ENCODE results near the gene AKAP8L. TPM values are rescaled to one million over a fixed set of nuclear protein-coding genes. Genes with fewer than 3 reads are reported as not detected.

Gene AKAP8L
- total RNA-seq, 1 experiment from 2014 or later: 123 TPM

DNA sequence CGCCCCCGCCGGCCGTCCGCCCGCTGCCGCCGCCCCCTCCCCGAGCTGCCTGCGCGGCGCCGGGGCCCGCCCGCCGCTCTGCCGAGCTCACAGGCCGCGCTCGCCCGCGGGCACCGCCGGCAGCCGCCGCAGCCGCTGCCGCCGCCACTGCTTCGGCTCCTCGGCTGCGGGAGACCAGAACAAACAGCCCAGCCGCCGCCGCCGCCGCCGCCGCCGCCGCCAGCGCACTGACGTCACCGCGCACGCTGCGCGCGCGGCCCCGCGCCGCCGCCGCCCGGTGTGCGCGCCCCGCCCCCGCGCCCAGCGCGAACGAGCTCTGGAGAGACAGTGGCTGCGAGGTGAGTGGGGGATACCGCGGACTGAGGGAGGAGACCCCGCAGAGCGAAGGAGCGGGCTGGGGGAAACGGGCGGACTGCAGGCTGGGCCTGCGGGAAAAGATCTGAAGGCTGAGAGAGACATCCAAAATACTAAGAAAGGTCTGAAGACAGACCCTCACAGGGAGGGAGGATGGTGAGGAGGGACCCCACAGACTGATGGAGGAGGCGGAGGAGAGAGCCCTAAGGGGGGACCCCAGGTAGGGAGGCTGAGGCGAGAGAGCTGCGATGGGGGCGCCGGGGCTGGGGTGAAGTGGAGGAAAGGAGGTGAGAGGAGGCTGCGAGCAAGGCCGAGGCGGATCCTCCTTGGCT lies 86.3 kb downstream of the AKAP8L start, which contains the start of gene BRD4:
BRD4 (minus strand) TSS at position 229 of the 686 bp plus-strand sequence. CDS start 59,440 bp downstream, outside the sequence.
- Histone ChIP-seq H3K23ac (ENCODE audit: insufficient read length, low read depth, low read length) (no peak within 1 kb of the TSS), H3K4me1 (ENCODE audit: insufficient read depth, low read length) (no peaks in the 10 kb centered on the region; the same call in 1 of the 2 replicates), H3K79me2 (ENCODE audit: insufficient read depth, low read length) (peaks cover 35% of the 10 kb centered on the region), H4K8ac (replicated peaks; ENCODE audit: insufficient read length, low read depth, low read length) (no peak within 1 kb of the TSS), H3K18ac (ENCODE audit: insufficient read length, low read depth, low read length) (peak within 1 kb of the TSS; percentile 93), H3K79me1 (ENCODE audit: insufficient read depth, low read depth, low read length, poor library complexity, severe bottlenecking) (no peaks in the 10 kb centered on the region), H2BK20ac (ENCODE audit: low read depth, low read length, poor library complexity, severe bottlenecking) (no peak within 1 kb of the TSS), H2BK120ac (ENCODE audit: low read depth, low read length, poor library complexity, severe bottlenecking) (no peak within 1 kb of the TSS), H2BK5ac (ENCODE audit: insufficient read length, low read length) (no peak within 1 kb of the TSS), H3K14ac (ENCODE audit: insufficient read depth, low read length) (peak within 1 kb of the TSS; percentile 96), H3K27ac (ENCODE audit: insufficient read length, low read depth, low read length) (peak within 1 kb of the TSS; percentile 3), H3K9ac (ENCODE audit: extremely low read depth, insufficient read length, low read length) (peak within 1 kb of the TSS; percentile 92), H4K91ac (ENCODE audit: insufficient read length, low read depth, low read length) (no peak within 1 kb of the TSS), H3T11ph (ENCODE audit: low read length) (no peak within 1 kb of the TSS), H3K23me2 (ENCODE audit: insufficient read length, low read depth, low read length, poor library complexity, severe bottlenecking) (peaks cover 9% of the 10 kb centered on the region), H3K27me3 (ENCODE audit: insufficient read depth, low read length) (no peaks in the 10 kb centered on the region), H3K4ac (ENCODE audit: low read depth, low read length) (no peak within 1 kb of the TSS), H3K4me2 (ENCODE audit: insufficient read depth, insufficient read length, low read length) (peak within 1 kb of the TSS; percentile 88), H2AFZ (ENCODE audit: low read length) (peak within 1 kb of the TSS; percentile 50), H4K5ac (ENCODE audit: insufficient read length, low read depth, low read length) (no peak within 1 kb of the TSS), H3K56ac (ENCODE audit: insufficient read length, low read depth, low read length) (no peak within 1 kb of the TSS), H2BK15ac (ENCODE audit: low read depth, low read length) (no peak within 1 kb of the TSS), H3K9me3 (ENCODE audit: control insufficient read depth, low read depth, low read length) (no peaks in the 10 kb centered on the region), H2AK5ac (ENCODE audit: insufficient read length, low read length) (no peak within 1 kb of the TSS), H2BK12ac (ENCODE audit: insufficient read length, low read depth, low read length) (no peak within 1 kb of the TSS), H4K20me1 (ENCODE audit: control insufficient read depth, insufficient read depth, insufficient read length) (no peaks in the 10 kb centered on the region)
- H3K27me3 Mint-ChIP-seq (ENCODE audit: low read depth): no peaks in the 10 kb centered on the region
- no peaks in the 10 kb centered on the region; a peak in 1 of 5 replicates for H3K9me3 Mint-ChIP-seq
- peak; percentile 64 for DNase-seq
- no CpG with 5 or more reads among the region's 81 CpGs for WGBS (ENCODE audit: extremely low coverage, insufficient read length, low lambda C conversion rate)
- TF ChIP-seq, protein P1, sequence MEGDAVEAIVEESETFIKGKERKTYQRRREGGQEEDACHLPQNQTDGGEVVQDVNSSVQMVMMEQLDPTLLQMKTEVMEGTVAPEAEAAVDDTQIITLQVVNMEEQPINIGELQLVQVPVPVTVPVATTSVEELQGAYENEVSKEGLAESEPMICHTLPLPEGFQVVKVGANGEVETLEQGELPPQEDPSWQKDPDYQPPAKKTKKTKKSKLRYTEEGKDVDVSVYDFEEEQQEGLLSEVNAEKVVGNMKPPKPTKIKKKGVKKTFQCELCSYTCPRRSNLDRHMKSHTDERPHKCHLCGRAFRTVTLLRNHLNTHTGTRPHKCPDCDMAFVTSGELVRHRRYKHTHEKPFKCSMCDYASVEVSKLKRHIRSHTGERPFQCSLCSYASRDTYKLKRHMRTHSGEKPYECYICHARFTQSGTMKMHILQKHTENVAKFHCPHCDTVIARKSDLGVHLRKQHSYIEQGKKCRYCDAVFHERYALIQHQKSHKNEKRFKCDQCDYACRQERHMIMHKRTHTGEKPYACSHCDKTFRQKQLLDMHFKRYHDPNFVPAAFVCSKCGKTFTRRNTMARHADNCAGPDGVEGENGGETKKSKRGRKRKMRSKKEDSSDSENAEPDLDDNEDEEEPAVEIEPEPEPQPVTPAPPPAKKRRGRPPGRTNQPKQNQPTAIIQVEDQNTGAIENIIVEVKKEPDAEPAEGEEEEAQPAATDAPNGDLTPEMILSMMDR (conservative IDR thresholded peaks at IDR 0.05): no peak
- peak within 1 kb of the TSS; percentile 88 to 98 (median 98); a peak in 6 of 7 replicates for H3K27ac Mint-ChIP-seq
- peaks cover 6 to 22% (median 13%) of the 10 kb centered on the region in 3 experiments; a peak in 6 of 7 replicates for H3K36me3 Mint-ChIP-seq (ENCODE audit: insufficient read depth in 1 of 3, low read depth in 3 of 3)
- H3K4me1 Mint-ChIP-seq: peaks cover 23 to 32% of the 10 kb centered on the region in 2 experiments
- peak within 1 kb of the TSS; percentile 96 to 99 for H3K4me3 Mint-ChIP-seq
